HepG2 (cell line): ENCODE measurements around the gene RHOT2. TPM values are rescaled to one million over a fixed set of nuclear protein-coding genes. Genes with fewer than 3 reads are reported as not detected.

Experiments used
- ARNT ChIP-seq: fragments of 450-650 bp; IDR thresholded peaks from 2 replicates; pipeline ENCODE4 v1.6.1; 2017
- BRD4 ChIP-seq: sonication (generic); formaldehyde crosslinking; IDR thresholded peaks from 2 replicates; pipeline ENCODE4 v1.4.0; 2020; ENCODE audit warnings: missing genetic modification reagents
- EHMT2 ChIP-seq: fragments of 200-600 bp; sonication (generic); IDR thresholded peaks from 2 replicates; pipeline ENCODE4 v1.7.0; 2017; ENCODE audit warnings: antibody characterized with exemption, low read depth, low read length, borderline replicate concordance
- HES4 ChIP-seq: sonication (generic); formaldehyde crosslinking; IDR thresholded peaks from 2 replicates; pipeline ENCODE4 v1.9.0; 2021; ENCODE audit warnings: mild to moderate bottlenecking, missing genetic modification reagents, borderline replicate concordance
- HNRNPK ChIP-seq: fragments of 200-400 bp; formaldehyde crosslinking; IDR thresholded peaks from 2 replicates; pipeline ENCODE4 v1.6.1; 2018; ENCODE audit warnings: low read length, low read depth, moderate library complexity, mild to moderate bottlenecking; ENCODE audit not compliant: poor library complexity, severe bottlenecking
- HOXA9 ChIP-seq: sonication (generic); formaldehyde crosslinking; IDR thresholded peaks from 2 replicates; pipeline ENCODE4 v1.8.1; 2022; ENCODE audit warnings: missing genetic modification reagents, mild to moderate bottlenecking, moderate library complexity, borderline replicate concordance
- MIXL1 ChIP-seq: IDR thresholded peaks from 2 replicates; pipeline ENCODE4 v1.6.1; 2016
- NFIC ChIP-seq: IDR thresholded peaks from 2 replicates; pipeline ENCODE4 v1.6.1; 2012; ENCODE audit warnings: mild to moderate bottlenecking, low read length, inconsistent platforms
- REXO4 ChIP-seq: sonication (generic); formaldehyde crosslinking; IDR thresholded peaks from 2 replicates; pipeline ENCODE4 v1.8.0; 2022; ENCODE audit warnings: missing genetic modification reagents, mild to moderate bottlenecking, borderline replicate concordance
- SMYD3 ChIP-seq: sonication (generic); formaldehyde crosslinking; IDR thresholded peaks from 2 replicates; pipeline ENCODE4 v1.8.1; 2023; ENCODE audit warnings: mild to moderate bottlenecking, missing genetic modification reagents
- TBP ChIP-seq: sonication (generic); formaldehyde crosslinking; IDR thresholded peaks from 2 replicates; pipeline ENCODE4 v1.5.0; 2020; ENCODE audit warnings: missing genetic modification reagents
- ZBTB3 ChIP-seq: sonication (generic); formaldehyde crosslinking; IDR thresholded peaks from 2 replicates; pipeline ENCODE4 v1.4.0; 2020; ENCODE audit warnings: low read depth, mild to moderate bottlenecking, moderate library complexity, missing genetic modification reagents, borderline replicate concordance
- ZBTB33 ChIP-seq: sonication (generic); formaldehyde crosslinking; IDR thresholded peaks from 2 replicates; pipeline ENCODE4 v1.4.0; 2020; ENCODE audit warnings: missing genetic modification reagents
- ZFP82 ChIP-seq: sonication (generic); formaldehyde crosslinking; IDR thresholded peaks from 2 replicates; pipeline ENCODE4 v1.5.1; 2020; ENCODE audit warnings: mild to moderate bottlenecking, missing genetic modification reagents, borderline replicate concordance
- ZKSCAN1 ChIP-seq: fragments of 150-350 bp; IDR thresholded peaks from 2 replicates; pipeline ENCODE4 v1.6.1; 2014; ENCODE audit warnings: low read length
- ZNF256 ChIP-seq: sonication (generic); formaldehyde crosslinking; conservative IDR thresholded peaks from 2 replicates; pipeline ENCODE4 v1.4.0; 2020; ENCODE audit warnings: missing genetic modification reagents
- ZNF543 ChIP-seq: sonication (generic); formaldehyde crosslinking; IDR thresholded peaks from 2 replicates; pipeline ENCODE4 v1.4.0; 2020; ENCODE audit warnings: mild to moderate bottlenecking, missing genetic modification reagents
- ZNF550 ChIP-seq: sonication (generic); formaldehyde crosslinking; IDR thresholded peaks from 2 replicates; pipeline ENCODE4 v1.4.0; 2020; ENCODE audit warnings: mild to moderate bottlenecking, missing genetic modification reagents, borderline replicate concordance
- ZNF629 ChIP-seq: sonication (generic); formaldehyde crosslinking; conservative IDR thresholded peaks from 2 replicates; pipeline ENCODE4 v1.5.0; 2020; ENCODE audit warnings: missing genetic modification reagents
- polyA plus RNA-seq, 8 experiments: library from polyadenylated mRNA; depleted of rRNA in 3 of 8; stranded (reverse) in 7 of 8; unstranded in 1 of 8; fragments of >200 nt; fragmentation: Illumina TruSeq in 4 of 8; extraction: Trizol in 4 of 8; gene quantifications; 2 replicates each; pipeline versions ENCODE4 v1.2.1 to v1.2.3, GENCODE V29; 2011 to 2016; ENCODE audit warnings: low read depth in 4 of 8, missing spikeins in 1 of 8, mixed read lengths in 1 of 8; ENCODE audit not compliant: insufficient read depth in 1 of 8
- total RNA-seq, 5 experiments: library from RNA; depleted of rRNA; stranded (reverse); fragments of >200 nt; fragmentation: Illumina TruSeq; extraction: Trizol; gene quantifications; 2 replicates each; pipeline ENCODE4 v1.2.3, GENCODE V29; 2016; ENCODE audit warnings: low read depth in 1 of 5
- TF ChIP-seq, protein P1 (sequence below): sonication (generic); formaldehyde crosslinking; IDR thresholded peaks from 2 replicates; pipeline ENCODE4 v1.8.1; 2023; ENCODE audit warnings: mild to moderate bottlenecking, missing genetic modification reagents, borderline replicate concordance
- TF ChIP-seq, protein P2 (sequence below): sonication (generic); formaldehyde crosslinking; IDR thresholded peaks from 2 replicates; pipeline ENCODE4 v1.9.0; 2021; ENCODE audit warnings: mild to moderate bottlenecking, missing genetic modification reagents
- TF ChIP-seq, protein P3 (sequence below): sonication (generic); formaldehyde crosslinking; IDR thresholded peaks from 2 replicates; pipeline ENCODE4 v1.8.1; 2023; ENCODE audit warnings: missing genetic modification reagents, mild to moderate bottlenecking, borderline replicate concordance

Gene RHOT2
- total and polyA plus RNA-seq, 2 of the 13 experiments (the other 11 are each of a cell fraction or from before 2014, with no cell fraction given), result 63.6 to 76.9 TPM

- TF ChIP-seq ZBTB33 (CRISPR knock-in tag) (no peak), ZBTB3 (CRISPR knock-in tag) (no peak), ZKSCAN1 (no peak), ZNF629 (CRISPR knock-in tag) (no peak), ZNF256 (CRISPR knock-in tag) (no peak), HOXA9 (CRISPR knock-in tag) (peak; percentile 54; the same call in 1 of the 2 replicates), ZNF550 (no peak), MIXL1 (CRISPR knock-in tag) (peak; percentile 30; the same call in 1 of the 2 replicates), SMYD3 (CRISPR knock-in tag) (no peak), HES4 (CRISPR knock-in tag) (peak; percentile 92), NFIC (no peak), REXO4 (no peak), HNRNPK (no peak), BRD4 (CRISPR knock-in tag) (no peak), EHMT2 (peak; percentile 77), ARNT (no peak), ZNF543 (CRISPR knock-in tag) (0 out of 2 replicates have a peak, but pooled peaks have one; percentile 29), ZFP82 (CRISPR knock-in tag) (no peak), TBP (CRISPR knock-in tag) (no peak)
- TF ChIP-seq, protein P1, sequence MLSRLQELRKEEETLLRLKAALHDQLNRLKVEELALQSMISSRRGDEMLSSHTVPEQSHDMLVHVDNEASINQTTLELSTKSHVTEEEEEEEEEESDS (CRISPR knock-in tag), result peak; percentile 41; the same call in 1 of the 2 replicates
- TF ChIP-seq, protein P2, sequence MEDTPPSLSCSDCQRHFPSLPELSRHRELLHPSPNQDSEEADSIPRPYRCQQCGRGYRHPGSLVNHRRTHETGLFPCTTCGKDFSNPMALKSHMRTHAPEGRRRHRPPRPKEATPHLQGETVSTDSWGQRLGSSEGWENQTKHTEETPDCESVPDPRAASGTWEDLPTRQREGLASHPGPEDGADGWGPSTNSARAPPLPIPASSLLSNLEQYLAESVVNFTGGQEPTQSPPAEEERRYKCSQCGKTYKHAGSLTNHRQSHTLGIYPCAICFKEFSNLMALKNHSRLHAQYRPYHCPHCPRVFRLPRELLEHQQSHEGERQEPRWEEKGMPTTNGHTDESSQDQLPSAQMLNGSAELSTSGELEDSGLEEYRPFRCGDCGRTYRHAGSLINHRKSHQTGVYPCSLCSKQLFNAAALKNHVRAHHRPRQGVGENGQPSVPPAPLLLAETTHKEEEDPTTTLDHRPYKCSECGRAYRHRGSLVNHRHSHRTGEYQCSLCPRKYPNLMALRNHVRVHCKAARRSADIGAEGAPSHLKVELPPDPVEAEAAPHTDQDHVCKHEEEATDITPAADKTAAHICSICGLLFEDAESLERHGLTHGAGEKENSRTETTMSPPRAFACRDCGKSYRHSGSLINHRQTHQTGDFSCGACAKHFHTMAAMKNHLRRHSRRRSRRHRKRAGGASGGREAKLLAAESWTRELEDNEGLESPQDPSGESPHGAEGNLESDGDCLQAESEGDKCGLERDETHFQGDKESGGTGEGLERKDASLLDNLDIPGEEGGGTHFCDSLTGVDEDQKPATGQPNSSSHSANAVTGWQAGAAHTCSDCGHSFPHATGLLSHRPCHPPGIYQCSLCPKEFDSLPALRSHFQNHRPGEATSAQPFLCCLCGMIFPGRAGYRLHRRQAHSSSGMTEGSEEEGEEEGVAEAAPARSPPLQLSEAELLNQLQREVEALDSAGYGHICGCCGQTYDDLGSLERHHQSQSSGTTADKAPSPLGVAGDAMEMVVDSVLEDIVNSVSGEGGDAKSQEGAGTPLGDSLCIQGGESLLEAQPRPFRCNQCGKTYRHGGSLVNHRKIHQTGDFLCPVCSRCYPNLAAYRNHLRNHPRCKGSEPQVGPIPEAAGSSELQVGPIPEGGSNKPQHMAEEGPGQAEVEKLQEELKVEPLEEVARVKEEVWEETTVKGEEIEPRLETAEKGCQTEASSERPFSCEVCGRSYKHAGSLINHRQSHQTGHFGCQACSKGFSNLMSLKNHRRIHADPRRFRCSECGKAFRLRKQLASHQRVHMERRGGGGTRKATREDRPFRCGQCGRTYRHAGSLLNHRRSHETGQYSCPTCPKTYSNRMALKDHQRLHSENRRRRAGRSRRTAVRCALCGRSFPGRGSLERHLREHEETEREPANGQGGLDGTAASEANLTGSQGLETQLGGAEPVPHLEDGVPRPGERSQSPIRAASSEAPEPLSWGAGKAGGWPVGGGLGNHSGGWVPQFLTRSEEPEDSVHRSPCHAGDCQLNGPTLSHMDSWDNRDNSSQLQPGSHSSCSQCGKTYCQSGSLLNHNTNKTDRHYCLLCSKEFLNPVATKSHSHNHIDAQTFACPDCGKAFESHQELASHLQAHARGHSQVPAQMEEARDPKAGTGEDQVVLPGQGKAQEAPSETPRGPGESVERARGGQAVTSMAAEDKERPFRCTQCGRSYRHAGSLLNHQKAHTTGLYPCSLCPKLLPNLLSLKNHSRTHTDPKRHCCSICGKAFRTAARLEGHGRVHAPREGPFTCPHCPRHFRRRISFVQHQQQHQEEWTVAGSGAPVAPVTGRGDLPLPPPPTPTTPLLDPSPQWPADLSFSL (CRISPR knock-in tag), result no peak
- TF ChIP-seq, protein P3, sequence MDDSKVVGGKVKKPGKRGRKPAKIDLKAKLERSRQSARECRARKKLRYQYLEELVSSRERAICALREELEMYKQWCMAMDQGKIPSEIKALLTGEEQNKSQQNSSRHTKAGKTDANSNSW, result no peak
These were observed 33.0 kb downstream of the RHOT2 start (continued) for GRCh38 chr16:700684-701584.
